ENCODE data around the gene KIAA1328. TPM values are rescaled to one million over a fixed set of nuclear protein-coding genes. Genes with fewer than 3 reads are reported as not detected.
A peak's percentile ranks its signal among the peaks of the same experiment; 100 is the strongest.

The KIAA1328 gene
- 1 to 10 TPM; 3.4 to 8.3 (median 6.6) TPM for total RNA-seq

GRCh38 chr18:36828630-36829361 is at the start of gene KIAA1328, which contains the start of gene TPGS2:
KIAA1328 (plus strand) TSS chr18:36829127; CDS start chr18:36829139, 12 bp downstream.
TPGS2 (minus strand) TSS chr18:36829002; CDS start chr18:36828767, 235 bp downstream.
- peak within 1 kb of the TSS; percentile 82 to 98 (median 91) for H3K4me3 ChIP-seq
- peaks cover 14 to 18% of the 10 kb centered on the region in 2 donors for H3K4me1 ChIP-seq
- peak; percentile 89 to 92 for ATAC-seq
- TF ChIP-seq CTCF (IDR thresholded peaks at IDR 0.05 in 4 of 5, conservative IDR thresholded peaks at IDR 0.05 in 1 of 5): peak in 2 of 5 experiments; percentile 30 to 36
- peak; percentile 33 to 43 for TF ChIP-seq POLR2A (IDR thresholded peaks at IDR 0.05)
- no peaks in the 10 kb centered on the region for H3K9me3 ChIP-seq
- H3K36me3 ChIP-seq: no peaks in the 10 kb centered on the region
- in situ Hi-C loops (cut with MboI; ENCODE audit: low sequenced_read_pairs in 4 of 4): no loop called here
- peak within 1 kb of the TSS; percentile 80 to 84 (median 82) for H3K27ac ChIP-seq
- intact Hi-C loops (cut with DNase I; ENCODE audit: low total_unique reads): loop anchor here (2.0 kb wide), 1 partner anchor 130 kb away; no protein-coding TSS in a partner anchor
- H3K27me3 ChIP-seq: no peaks in the 10 kb centered on the region
- peak; percentile 66 to 71 for DNase-seq

GRCh38 chr18:36780748-36781147 is 48.2 kb upstream of the KIAA1328 start:
- ATAC-seq: peak in 1 of 2 donors; percentile 41
- no peak for DNase-seq
- Histone ChIP-seq H3K27me3 (no peaks in the 10 kb centered on the region), H3K9me3 (no peaks in the 10 kb centered on the region), H3K4me3 (no peak overlapping the region), H3K36me3 (no peaks in the 10 kb centered on the region), H3K27ac (no peak overlapping the region), H3K4me1 (peaks cover 32 to 35% of the 10 kb centered on the region in 2 donors)
- intact Hi-C loops (cut with DNase I; ENCODE audit: low total_unique reads) (no loop called here), in situ Hi-C loops (cut with MboI; ENCODE audit: low sequenced_read_pairs in 4 of 4) (no loop called here)
- TF ChIP-seq CTCF (IDR thresholded peaks at IDR 0.05 in 4 of 5, conservative IDR thresholded peaks at IDR 0.05 in 1 of 5) (no peak), POLR2A (IDR thresholded peaks at IDR 0.05) (no peak)

- Histone ChIP-seq H3K9me3 (no peaks in the 10 kb centered on the region), H3K36me3 (no peaks in the 10 kb centered on the region), H3K4me1 (peaks cover 29 to 32% of the 10 kb centered on the region in 2 donors), H3K27me3 (no peaks in the 10 kb centered on the region), H3K4me3 (no peak overlapping the region), H3K27ac (no peak overlapping the region)
- TF ChIP-seq POLR2A (IDR thresholded peaks at IDR 0.05) (no peak), CTCF (IDR thresholded peaks at IDR 0.05 in 4 of 5, conservative IDR thresholded peaks at IDR 0.05 in 1 of 5) (no peak)
- in situ Hi-C loops (cut with MboI; ENCODE audit: low sequenced_read_pairs in 4 of 4): no loop called here
- intact Hi-C loops (cut with DNase I; ENCODE audit: low total_unique reads): no loop called here
- ATAC-seq: no peak
- no peak for DNase-seq
Measured at GRCh38 chr18:36782710-36783109, 46.2 kb upstream of the KIAA1328 start.

GRCh38 chr18:36783792-36784191 is 45.1 kb upstream of the KIAA1328 start:
- in situ Hi-C loops (cut with MboI; ENCODE audit: low sequenced_read_pairs in 4 of 4) (no loop called here), intact Hi-C loops (cut with DNase I; ENCODE audit: low total_unique reads) (no loop called here)
- peak in 1 of 2 donors; percentile 69 for ATAC-seq
- no peak overlapping the region for H3K4me3 ChIP-seq
- no peaks in the 10 kb centered on the region for H3K36me3 ChIP-seq
- H3K27ac ChIP-seq: peak overlapping the region in 1 of 4 donors; percentile 26
- TF ChIP-seq POLR2A (IDR thresholded peaks at IDR 0.05) (no peak), CTCF (IDR thresholded peaks at IDR 0.05 in 4 of 5, conservative IDR thresholded peaks at IDR 0.05 in 1 of 5) (no peak)
- no peak for DNase-seq
- no peaks in the 10 kb centered on the region for H3K9me3 ChIP-seq
- no peaks in the 10 kb centered on the region for H3K27me3 ChIP-seq
- H3K4me1 ChIP-seq: peaks cover 22 to 25% of the 10 kb centered on the region in 2 donors
